ENCODE results near the gene RAPGEF1. TPM values are rescaled to one million over a fixed set of nuclear protein-coding genes. Genes with fewer than 3 reads are reported as not detected.

The RAPGEF1 gene
- total RNA-seq, 1 donor from 2014 or later = 146 TPM

DNA sequence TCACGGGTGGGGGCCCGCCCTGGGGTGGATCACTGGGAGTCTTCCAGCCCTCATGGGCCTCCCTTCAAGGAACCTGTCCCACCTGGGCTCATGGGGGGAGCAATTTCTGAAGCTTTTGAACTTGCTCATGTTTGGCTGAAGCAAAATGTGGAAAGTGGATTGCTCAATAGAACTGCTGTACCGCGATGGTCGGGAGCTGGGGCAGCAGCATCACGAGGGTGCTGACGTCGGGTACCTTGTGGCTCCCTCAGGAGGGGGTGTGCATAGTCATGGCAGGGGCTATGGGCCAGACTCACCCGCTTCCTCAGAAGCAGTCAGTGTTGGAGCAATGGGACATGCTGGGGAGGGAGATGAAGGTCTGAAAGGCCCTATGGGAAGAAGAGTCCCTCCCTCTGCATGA, 136.7 kb downstream of the RAPGEF1 start:
- Histone ChIP-seq H3K4me3 (no peak overlapping the region), H3K27me3 (ENCODE audit: low read depth) (no peaks in the 10 kb centered on the region), H3K27ac (no peak overlapping the region), H3K36me3 (peaks cover 97% of the 10 kb centered on the region), H3K4me1 (peaks cover 7% of the 10 kb centered on the region), H3K9me3 (no peaks in the 10 kb centered on the region)
- intact Hi-C loops (cut with DNase I) = no loop called here
- DNase-seq (no peak), ATAC-seq (no peak)
- TF ChIP-seq, protein P1, sequence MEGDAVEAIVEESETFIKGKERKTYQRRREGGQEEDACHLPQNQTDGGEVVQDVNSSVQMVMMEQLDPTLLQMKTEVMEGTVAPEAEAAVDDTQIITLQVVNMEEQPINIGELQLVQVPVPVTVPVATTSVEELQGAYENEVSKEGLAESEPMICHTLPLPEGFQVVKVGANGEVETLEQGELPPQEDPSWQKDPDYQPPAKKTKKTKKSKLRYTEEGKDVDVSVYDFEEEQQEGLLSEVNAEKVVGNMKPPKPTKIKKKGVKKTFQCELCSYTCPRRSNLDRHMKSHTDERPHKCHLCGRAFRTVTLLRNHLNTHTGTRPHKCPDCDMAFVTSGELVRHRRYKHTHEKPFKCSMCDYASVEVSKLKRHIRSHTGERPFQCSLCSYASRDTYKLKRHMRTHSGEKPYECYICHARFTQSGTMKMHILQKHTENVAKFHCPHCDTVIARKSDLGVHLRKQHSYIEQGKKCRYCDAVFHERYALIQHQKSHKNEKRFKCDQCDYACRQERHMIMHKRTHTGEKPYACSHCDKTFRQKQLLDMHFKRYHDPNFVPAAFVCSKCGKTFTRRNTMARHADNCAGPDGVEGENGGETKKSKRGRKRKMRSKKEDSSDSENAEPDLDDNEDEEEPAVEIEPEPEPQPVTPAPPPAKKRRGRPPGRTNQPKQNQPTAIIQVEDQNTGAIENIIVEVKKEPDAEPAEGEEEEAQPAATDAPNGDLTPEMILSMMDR (IDR thresholded peaks at IDR 0.05) = no peak

DNA sequence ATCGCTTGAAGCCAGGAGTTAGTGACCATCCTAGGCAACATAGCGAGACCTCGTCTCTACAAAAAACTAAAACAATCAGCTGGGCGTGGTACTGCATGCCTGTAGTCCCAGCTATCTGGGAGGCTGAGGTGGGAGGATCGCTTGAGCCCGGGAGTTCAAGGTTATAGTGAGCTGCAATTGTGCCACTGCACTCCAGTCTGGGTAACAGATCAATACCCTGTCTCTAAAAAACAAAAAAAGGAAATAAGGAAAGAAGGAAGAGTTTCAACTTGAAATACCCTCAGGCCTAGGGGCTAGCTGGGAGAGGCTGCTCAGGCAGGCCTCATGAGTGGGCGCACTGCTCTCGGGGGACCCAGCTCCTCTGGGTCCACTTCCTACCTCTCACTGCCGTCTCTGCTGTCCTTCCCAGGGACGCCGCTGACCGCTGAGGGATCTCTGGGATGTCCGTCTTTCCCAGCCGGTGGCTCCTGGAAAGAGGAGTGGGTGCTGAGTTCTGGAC, 138.1 kb downstream of the RAPGEF1 start:
- Histone ChIP-seq H3K9me3 (no peaks in the 10 kb centered on the region), H3K27me3 (ENCODE audit: low read depth) (no peaks in the 10 kb centered on the region), H3K36me3 (peaks cover 98% of the 10 kb centered on the region), H3K27ac (no peak overlapping the region), H3K4me3 (no peak overlapping the region), H3K4me1 (peaks cover 9% of the 10 kb centered on the region)
- intact Hi-C loops (cut with DNase I) = no loop called here
- TF ChIP-seq, protein P1 (IDR thresholded peaks at IDR 0.05) = no peak
- DNase-seq (no peak), ATAC-seq (no peak)

DNA sequence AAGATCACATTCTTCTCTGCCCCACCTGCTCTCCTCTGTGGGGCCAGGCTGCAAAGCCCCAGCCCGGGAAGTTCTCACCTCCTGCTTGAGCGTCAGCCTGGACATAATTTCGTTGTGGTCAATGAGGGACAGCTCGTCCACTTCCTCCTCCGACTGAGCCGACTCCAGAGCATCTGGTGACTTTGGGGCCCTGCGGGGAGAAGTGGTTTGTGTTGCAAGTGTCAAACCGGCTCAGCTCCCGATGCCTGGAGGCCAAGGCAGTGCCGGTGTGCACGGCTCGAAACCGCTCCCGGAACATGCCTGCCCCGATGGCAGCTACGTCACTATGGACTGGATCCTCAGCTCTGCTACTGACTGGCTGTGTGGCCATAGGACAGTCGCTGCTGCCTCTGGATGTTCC, 141.8 kb downstream of the RAPGEF1 start:
- peak; percentile 88 for DNase-seq

DNA sequence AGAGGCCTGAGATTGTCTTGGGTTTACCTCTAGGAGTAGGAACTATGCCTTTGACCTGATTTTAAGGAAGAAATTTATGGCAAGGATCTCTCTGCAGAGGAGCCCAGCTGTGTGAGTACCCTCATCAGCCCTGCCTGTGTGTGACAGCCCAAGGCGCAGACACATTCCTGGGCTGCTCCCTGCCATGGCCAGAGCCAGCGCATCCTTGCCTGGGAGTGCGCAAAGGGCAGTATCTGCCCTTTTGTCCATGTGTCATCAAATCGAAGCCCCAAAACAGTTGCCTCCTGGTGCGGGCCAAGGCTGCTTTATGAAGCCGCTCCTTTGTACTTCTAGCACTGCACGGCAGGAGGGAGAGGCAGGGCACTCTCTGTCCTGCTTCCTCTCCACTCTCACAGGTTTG, 142.6 kb downstream of the RAPGEF1 start:
- TF ChIP-seq, protein P1 (IDR thresholded peaks at IDR 0.05) = no peak
- Histone ChIP-seq H3K9me3 (no peaks in the 10 kb centered on the region), H3K4me1 (peaks cover 9% of the 10 kb centered on the region), H3K27ac (peak overlapping the region; percentile 9), H3K27me3 (ENCODE audit: low read depth) (no peaks in the 10 kb centered on the region), H3K4me3 (no peak overlapping the region), H3K36me3 (peaks cover 98% of the 10 kb centered on the region)
- intact Hi-C loops (cut with DNase I) = no loop called here
- DNase-seq (no peak), ATAC-seq (no peak)

More for the DNA sequence above, 141.8 kb downstream of the RAPGEF1 start:
- Histone ChIP-seq H3K27me3 (ENCODE audit: low read depth) (no peaks in the 10 kb centered on the region), H3K9me3 (no peaks in the 10 kb centered on the region), H3K27ac (peak overlapping the region; percentile 9), H3K4me3 (no peak overlapping the region), H3K4me1 (peaks cover 9% of the 10 kb centered on the region), H3K36me3 (peaks cover 98% of the 10 kb centered on the region)
- intact Hi-C loops (cut with DNase I) = no loop called here
- peak; percentile 81 to 84 for ATAC-seq
- TF ChIP-seq, protein P1 (IDR thresholded peaks at IDR 0.05) = no peak

DNA sequence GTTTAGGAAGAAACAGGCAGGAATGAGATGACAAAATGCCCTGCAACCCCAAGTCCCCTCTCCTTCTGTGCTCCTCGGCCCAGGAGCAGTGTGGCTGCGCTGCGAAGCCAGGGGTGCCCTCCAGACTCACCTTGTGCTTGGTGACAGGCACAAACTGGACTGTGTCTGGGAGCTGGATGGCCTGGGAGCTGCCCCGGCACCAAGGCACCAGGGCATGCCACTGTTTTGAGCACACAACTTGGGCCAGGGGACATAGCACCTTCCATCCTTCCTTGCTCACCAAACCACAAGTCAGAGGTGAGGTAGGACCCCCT, 143.5 kb downstream of the RAPGEF1 start:
- Histone ChIP-seq H3K27ac (no peak overlapping the region), H3K36me3 (peaks cover 97% of the 10 kb centered on the region), H3K4me1 (peaks cover 9% of the 10 kb centered on the region), H3K9me3 (no peaks in the 10 kb centered on the region), H3K4me3 (no peak overlapping the region), H3K27me3 (ENCODE audit: low read depth) (no peaks in the 10 kb centered on the region)
- TF ChIP-seq, protein P1 (IDR thresholded peaks at IDR 0.05) = no peak
- intact Hi-C loops (cut with DNase I) = no loop called here
- ATAC-seq (no peak), DNase-seq (no peak)
